Parathyroid adenoma (tissue), 2 donors: ENCODE data around the gene WDR18.

ENCODE experiments used
- H2AFZ ChIP-seq: fragments of 300-600 bp; sonication (generic); one replicate; pipeline ENCODE4 v1.7.0; 2017; ENCODE audit warnings: antibody characterized with exemption, mild to moderate bottlenecking
- H3K27ac ChIP-seq: fragments of 300-600 bp; sonication (generic); one replicate; pipeline ENCODE4 v1.7.0; 2017
- H3K27me3 ChIP-seq: fragments of 300-600 bp; sonication (generic); one replicate; pipeline ENCODE4 v1.7.0; 2017; ENCODE audit warnings: low read length; ENCODE audit not compliant: control insufficient read depth, insufficient read depth
- H3K36me3 ChIP-seq: fragments of 300-600 bp; sonication (generic); one replicate; pipeline ENCODE4 v1.7.0; 2017; ENCODE audit warnings: low read length; ENCODE audit not compliant: control insufficient read depth, insufficient read depth
- H3K4me1 ChIP-seq: fragments of 300-600 bp; sonication (generic); one replicate; pipeline ENCODE4 v1.7.0; 2017; ENCODE audit warnings: control low read depth
- H3K4me2 ChIP-seq: fragments of 300-600 bp; sonication (generic); one replicate; pipeline ENCODE4 v1.7.0; 2017; ENCODE audit warnings: low read length
- H3K4me3 ChIP-seq: fragments of 300-600 bp; sonication (generic); one replicate; pipeline ENCODE4 v1.7.0; 2017; ENCODE audit warnings: low read depth, low read length
- H3K79me2 ChIP-seq: fragments of 300-600 bp; sonication (generic); one replicate; pipeline ENCODE4 v1.7.0; 2017; ENCODE audit warnings: control low read depth
- H3K9ac ChIP-seq: fragments of 300-600 bp; sonication (generic); one replicate; pipeline ENCODE4 v1.7.0; 2017; ENCODE audit warnings: mild to moderate bottlenecking
- H3K9me3 ChIP-seq: fragments of 300-600 bp; sonication (generic); one replicate; pipeline ENCODE4 v1.7.0; 2017; ENCODE audit warnings: low read length; ENCODE audit not compliant: control insufficient read depth
- TF ChIP-seq, protein P1 (sequence below): fragments of 300-600 bp; sonication (generic); IDR thresholded peaks from one replicate; pipeline ENCODE4 v1.7.0; 2017; ENCODE audit warnings: antibody characterized with exemption, mild to moderate bottlenecking
- donor health status: primary hyperparathyroidism.

Gene WDR18

GRCh38 chr19:1007399-1008251 lies 23.5 kb downstream of the WDR18 start:
- TF ChIP-seq, protein P1, sequence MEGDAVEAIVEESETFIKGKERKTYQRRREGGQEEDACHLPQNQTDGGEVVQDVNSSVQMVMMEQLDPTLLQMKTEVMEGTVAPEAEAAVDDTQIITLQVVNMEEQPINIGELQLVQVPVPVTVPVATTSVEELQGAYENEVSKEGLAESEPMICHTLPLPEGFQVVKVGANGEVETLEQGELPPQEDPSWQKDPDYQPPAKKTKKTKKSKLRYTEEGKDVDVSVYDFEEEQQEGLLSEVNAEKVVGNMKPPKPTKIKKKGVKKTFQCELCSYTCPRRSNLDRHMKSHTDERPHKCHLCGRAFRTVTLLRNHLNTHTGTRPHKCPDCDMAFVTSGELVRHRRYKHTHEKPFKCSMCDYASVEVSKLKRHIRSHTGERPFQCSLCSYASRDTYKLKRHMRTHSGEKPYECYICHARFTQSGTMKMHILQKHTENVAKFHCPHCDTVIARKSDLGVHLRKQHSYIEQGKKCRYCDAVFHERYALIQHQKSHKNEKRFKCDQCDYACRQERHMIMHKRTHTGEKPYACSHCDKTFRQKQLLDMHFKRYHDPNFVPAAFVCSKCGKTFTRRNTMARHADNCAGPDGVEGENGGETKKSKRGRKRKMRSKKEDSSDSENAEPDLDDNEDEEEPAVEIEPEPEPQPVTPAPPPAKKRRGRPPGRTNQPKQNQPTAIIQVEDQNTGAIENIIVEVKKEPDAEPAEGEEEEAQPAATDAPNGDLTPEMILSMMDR, result no peak
- no peaks in the 10 kb centered on the region for H3K9me3 ChIP-seq
- H3K27me3 ChIP-seq, result no peaks in the 10 kb centered on the region
- H3K4me2 ChIP-seq, result no peak overlapping the region
- H3K4me3 ChIP-seq, result no peak overlapping the region
- no peaks in the 10 kb centered on the region for H3K79me2 ChIP-seq
- H3K4me1 ChIP-seq, result no peaks in the 10 kb centered on the region
- H3K9ac ChIP-seq, result no peak overlapping the region
- H3K36me3 ChIP-seq, result no peaks in the 10 kb centered on the region
- no peak overlapping the region for H2AFZ ChIP-seq
- no peak overlapping the region for H3K27ac ChIP-seq

DNA sequence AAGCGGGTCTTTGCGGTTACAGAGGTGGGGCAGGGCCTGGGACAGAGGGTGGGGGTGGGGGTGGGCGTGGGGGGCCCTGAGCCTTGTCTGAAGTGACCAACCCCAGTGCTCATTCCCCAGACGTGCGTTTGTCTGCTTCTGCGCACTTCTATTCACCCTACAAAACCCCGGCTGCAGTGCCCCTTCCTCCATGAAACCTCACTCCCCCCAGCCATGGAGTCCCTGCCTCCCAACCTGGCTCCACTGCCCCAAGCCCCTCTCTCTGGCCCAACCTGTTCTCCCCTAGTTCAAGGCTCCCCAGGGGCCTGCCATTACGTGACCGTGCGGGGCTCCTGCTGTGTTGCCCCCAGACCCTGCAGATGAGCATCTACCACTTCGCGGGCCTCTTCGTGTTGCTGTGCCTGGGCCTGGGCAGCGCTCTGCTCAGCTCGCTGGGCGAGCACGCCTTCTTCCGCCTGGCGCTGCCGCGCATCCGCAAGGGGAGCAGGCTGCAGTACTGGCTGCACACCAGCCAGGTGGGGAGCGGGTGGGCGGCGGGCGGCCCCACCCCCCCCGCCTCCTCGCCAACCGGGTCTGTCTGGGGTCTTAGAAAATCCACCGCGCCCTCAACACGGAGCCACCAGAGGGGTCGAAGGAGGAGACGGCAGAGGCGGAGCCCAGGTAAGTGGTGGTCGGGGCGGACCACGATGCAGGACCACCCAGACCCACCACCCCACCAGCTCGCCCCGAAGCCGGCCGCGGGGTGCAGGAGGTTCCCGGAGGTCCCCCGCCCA lies 24.3 kb downstream of the WDR18 start:
- Histone ChIP-seq H3K4me1 (no peaks in the 10 kb centered on the region), H3K79me2 (no peaks in the 10 kb centered on the region), H3K27ac (no peak overlapping the region), H3K4me3 (no peak overlapping the region), H3K9me3 (no peaks in the 10 kb centered on the region), H3K9ac (no peak overlapping the region), H3K27me3 (no peaks in the 10 kb centered on the region), H2AFZ (no peak overlapping the region), H3K4me2 (no peak overlapping the region), H3K36me3 (no peaks in the 10 kb centered on the region)
- TF ChIP-seq, protein P1, result no peak

DNA sequence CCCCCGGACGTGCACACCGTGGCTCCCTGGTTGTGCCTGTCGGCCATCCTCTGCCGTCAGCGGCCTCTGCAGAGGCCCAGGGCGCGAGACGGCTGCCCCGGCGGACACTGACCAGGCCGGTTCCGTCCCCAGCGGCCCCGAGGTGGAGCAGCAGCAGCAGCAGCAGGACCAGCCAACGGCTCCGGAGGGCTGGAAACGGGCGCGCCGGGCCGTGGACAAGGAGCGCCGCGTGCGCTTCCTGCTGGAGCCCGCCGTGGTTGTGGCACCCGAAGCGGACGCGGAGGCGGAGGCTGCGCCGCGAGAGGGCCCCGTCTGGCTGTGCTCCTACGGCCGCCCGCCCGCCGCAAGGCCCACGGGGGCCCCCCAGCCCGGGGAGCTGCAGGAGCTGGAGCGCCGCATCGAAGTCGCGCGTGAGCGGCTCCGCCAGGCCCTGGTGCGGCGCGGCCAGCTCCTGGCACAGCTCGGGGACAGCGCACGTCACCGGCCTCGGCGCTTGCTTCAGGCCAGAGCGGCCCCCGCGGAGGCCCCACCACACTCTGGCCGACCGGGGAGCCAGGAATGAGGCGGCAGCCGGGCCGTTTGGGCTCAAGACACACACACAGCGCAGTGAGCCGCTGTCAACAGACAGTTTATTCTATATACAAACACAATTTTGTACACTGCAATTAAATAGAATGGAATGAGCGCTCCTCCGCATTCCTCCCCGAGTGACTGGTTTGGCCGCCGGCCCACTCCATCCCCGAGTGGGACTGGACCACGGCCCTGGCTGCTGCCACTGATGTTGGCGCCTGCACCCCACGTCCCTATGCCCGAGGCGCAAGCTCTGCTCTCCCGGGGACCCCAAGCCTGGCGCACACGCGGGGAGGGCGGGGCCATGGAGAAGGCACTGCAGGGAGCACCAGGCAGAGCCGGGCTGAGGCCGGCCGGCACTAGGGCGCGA lies 25.2 kb downstream of the WDR18 start:
- Histone ChIP-seq H3K4me1 (no peaks in the 10 kb centered on the region), H3K79me2 (peaks cover 6% of the 10 kb centered on the region), H3K27me3 (no peaks in the 10 kb centered on the region), H3K4me2 (no peak overlapping the region), H3K9ac (no peak overlapping the region), H3K27ac (no peak overlapping the region), H3K4me3 (no peak overlapping the region), H3K36me3 (no peaks in the 10 kb centered on the region), H2AFZ (no peak overlapping the region), H3K9me3 (no peaks in the 10 kb centered on the region)
- TF ChIP-seq, protein P1, result no peak

DNA sequence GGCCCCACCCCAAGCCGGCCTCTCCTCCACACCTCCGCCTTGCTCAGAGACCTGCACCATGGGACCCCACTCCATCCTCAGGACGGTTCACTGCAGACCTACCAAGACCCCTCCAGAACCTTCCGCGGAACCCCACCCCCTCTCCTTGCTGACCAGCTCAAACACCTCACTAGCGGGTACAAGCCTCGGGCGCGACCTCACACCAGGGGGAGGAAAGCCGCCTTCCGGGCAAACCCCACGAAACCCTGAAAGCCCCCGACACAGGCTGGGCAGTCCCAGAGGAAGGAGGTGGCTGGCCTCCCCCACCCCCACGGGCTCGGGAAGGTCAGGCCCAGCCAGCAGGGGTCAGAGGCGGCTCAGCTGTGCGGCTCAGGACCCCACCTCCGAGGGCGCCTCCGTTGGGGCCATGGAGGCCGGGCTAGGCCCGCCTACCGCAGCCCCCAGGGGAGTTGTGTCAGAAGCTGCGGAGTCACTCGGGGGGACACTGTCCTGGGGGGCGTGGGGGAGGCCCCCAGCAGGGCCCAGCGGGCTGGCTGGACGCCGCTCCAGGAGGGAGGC lies 25.9 kb downstream of the WDR18 start:
- Histone ChIP-seq H3K4me2 (no peak overlapping the region), H3K9me3 (no peaks in the 10 kb centered on the region), H3K36me3 (no peaks in the 10 kb centered on the region), H3K4me3 (no peak overlapping the region), H3K4me1 (no peaks in the 10 kb centered on the region), H3K79me2 (peaks cover 8% of the 10 kb centered on the region), H3K9ac (no peak overlapping the region), H2AFZ (no peak overlapping the region), H3K27ac (no peak overlapping the region), H3K27me3 (no peaks in the 10 kb centered on the region)
- TF ChIP-seq, protein P1, result no peak
